ENCODE results near the gene NLK. TPM values are rescaled to one million over a fixed set of nuclear protein-coding genes. Genes with fewer than 3 reads are reported as not detected.

The NLK gene
- polyA plus RNA-seq, 1 experiment: 24.5 TPM

DNA sequence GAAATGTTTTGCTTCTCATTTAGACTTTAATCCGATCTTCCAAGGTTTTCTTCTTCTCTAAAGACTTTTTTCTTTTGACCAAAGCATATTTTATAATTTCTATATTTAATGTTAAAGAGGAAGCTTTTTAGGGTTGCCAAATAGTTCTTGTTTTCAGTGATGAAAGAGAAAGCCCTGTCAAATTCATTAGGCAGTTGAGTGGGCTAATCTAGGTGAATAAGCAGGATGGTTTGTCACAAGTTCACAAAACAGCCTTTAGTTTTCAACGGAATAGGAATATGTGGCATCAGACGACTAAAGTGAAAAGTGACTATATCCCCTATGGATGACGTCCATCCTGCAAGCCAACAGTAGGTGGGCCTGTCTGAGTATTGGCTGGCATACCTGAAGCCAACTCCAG lies 118.8 kb downstream of the NLK start:
- TF ChIP-seq CTCF (IDR thresholded peaks at IDR 0.05; ENCODE audit: low read depth, low read length): no peak
- CTCF ChIA-PET: no interaction called here
- DNase-seq (ENCODE audit: low read depth, low spot score): no peak
- Histone ChIP-seq H3K4me3 (ENCODE audit: low read depth, low read length) (no peak overlapping the region), H3K27me3 (ENCODE audit: control insufficient read depth, insufficient read depth, low read length) (no peaks in the 10 kb centered on the region), H3K9me3 (ENCODE audit: control insufficient read depth, insufficient read depth, low read length) (no peaks in the 10 kb centered on the region), H3K27ac (ENCODE audit: low read depth, low read length) (no peak overlapping the region)
- POLR2A ChIA-PET: no interaction called here

- DNase-seq (ENCODE audit: low read depth, low spot score): no peak
- CTCF ChIA-PET: no interaction called here
- POLR2A ChIA-PET: no interaction called here
- no peak overlapping the region for H3K27ac ChIP-seq (ENCODE audit: low read depth, low read length)
- no peak overlapping the region for H3K4me3 ChIP-seq (ENCODE audit: low read depth, low read length)
- H3K27me3 ChIP-seq (ENCODE audit: control insufficient read depth, insufficient read depth, low read length): no peaks in the 10 kb centered on the region
- TF ChIP-seq CTCF (IDR thresholded peaks at IDR 0.05; ENCODE audit: low read depth, low read length): no peak
- H3K9me3 ChIP-seq (ENCODE audit: control insufficient read depth, insufficient read depth, low read length): no peaks in the 10 kb centered on the region
Observed at GRCh38 chr17:28166478-28166877, 124.0 kb downstream of the NLK start.

DNA sequence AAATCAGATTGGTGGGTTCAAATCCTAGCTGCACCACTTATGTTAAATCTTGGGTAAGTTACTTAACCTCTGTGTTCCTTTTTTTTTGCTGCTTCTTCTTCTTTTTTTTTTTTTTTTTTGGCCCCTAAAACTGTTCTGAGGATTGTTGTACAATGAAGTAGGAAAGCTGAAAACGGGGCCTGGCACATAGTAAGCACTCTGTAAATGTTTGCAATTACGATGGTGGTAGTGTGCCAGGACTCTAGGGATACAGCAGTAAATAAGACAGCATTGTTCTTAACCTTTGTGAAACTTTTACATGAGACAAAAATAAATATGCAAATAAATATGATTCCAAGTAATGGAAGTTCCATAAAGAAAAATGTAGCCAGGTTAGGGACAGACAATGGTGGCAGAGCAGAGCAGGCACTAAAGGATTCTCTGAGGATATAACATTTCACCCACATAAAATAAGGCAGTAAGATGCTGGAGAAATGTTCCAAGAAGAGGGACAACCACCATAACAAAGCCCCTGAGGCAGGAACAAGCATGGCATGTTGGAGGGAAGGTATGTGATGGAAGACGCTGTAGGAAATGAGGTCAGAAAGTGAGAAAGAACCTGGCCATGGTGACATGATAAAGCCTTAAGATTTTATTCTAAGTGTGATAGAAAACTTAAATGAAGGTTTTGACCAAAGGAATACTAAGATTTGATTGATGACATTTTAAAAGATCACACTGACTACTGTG lies 127.3 kb downstream of the NLK start:
- Histone ChIP-seq H3K4me3 (ENCODE audit: low read depth, low read length) (no peak overlapping the region), H3K27me3 (ENCODE audit: control insufficient read depth, insufficient read depth, low read length) (no peaks in the 10 kb centered on the region), H3K27ac (ENCODE audit: low read depth, low read length) (no peak overlapping the region), H3K9me3 (ENCODE audit: control insufficient read depth, insufficient read depth, low read length) (no peaks in the 10 kb centered on the region)
- no peak for TF ChIP-seq CTCF (IDR thresholded peaks at IDR 0.05; ENCODE audit: low read depth, low read length)
- ChIA-PET POLR2A (interaction anchor here (0.6 to 0.7 kb wide), 3 partner anchors 45 to 264 kb away, joined by 4 to 8 read pairs (median 6); no protein-coding TSS in a partner anchor), CTCF (interaction anchor here (0.8 to 1.0 kb wide), 2 partner anchors 156 to 277 kb away, joined by 4 to 6 read pairs; no protein-coding TSS in a partner anchor)
- DNase-seq (ENCODE audit: low read depth, low spot score): no peak

DNA sequence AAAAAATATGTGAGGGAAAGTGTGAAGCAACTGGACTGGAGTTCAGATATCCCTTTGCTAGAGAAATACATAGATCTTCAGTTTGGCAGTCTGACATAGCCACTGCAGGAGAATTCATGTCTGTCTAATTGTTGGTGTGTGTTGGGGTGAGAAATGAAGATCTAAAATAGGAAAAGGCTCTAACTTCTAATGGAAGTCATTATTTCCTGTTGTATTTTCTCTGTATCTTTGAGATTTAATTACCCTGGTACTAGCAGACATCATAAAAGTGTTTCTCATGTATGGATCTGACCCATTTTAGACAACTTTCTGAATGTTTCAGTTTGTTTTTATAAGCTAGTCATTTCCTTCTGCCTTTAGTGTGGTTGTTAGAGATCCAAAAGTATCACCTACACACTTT lies 128.3 kb downstream of the NLK start:
- TF ChIP-seq CTCF (IDR thresholded peaks at IDR 0.05; ENCODE audit: low read depth, low read length): no peak

DNA sequence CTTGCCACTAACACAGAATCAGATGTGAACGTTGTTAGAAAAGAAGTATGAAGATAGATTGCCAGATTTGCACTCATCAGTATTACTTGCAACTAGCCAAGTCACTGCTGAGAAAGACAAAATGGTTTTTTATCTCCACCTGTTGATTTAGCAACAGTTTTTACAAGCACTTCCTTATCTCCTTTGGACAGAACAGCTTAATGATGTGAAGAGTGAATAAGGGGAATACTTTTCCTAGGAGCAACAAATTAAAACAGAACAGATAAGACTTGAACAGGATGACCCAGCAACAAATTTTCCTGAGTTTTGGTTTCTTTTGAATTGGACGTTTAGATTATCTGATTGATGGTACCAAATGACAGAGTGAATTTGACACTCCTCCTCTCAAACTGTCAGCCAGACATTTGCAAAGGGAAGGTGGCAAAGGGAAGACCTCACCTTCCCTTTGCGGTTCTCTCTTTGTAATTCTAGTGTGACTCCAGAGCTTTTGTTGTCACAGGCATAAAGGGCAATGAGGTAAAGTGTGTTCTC lies 130.6 kb downstream of the NLK start:
- Histone ChIP-seq H3K4me3 (ENCODE audit: low read depth, low read length) (no peak overlapping the region), H3K9me3 (ENCODE audit: control insufficient read depth, insufficient read depth, low read length) (no peaks in the 10 kb centered on the region), H3K27me3 (ENCODE audit: control insufficient read depth, insufficient read depth, low read length) (no peaks in the 10 kb centered on the region), H3K27ac (ENCODE audit: low read depth, low read length) (no peak overlapping the region)
- no peak for TF ChIP-seq CTCF (IDR thresholded peaks at IDR 0.05; ENCODE audit: low read depth, low read length)
- CTCF ChIA-PET: no interaction called here
- DNase-seq (ENCODE audit: low read depth, low spot score): no peak
- POLR2A ChIA-PET: no interaction called here

More for the DNA sequence above, 128.3 kb downstream of the NLK start:
- no peak for DNase-seq (ENCODE audit: low read depth, low spot score)
- Histone ChIP-seq H3K4me3 (ENCODE audit: low read depth, low read length) (no peak overlapping the region), H3K27me3 (ENCODE audit: control insufficient read depth, insufficient read depth, low read length) (no peaks in the 10 kb centered on the region), H3K9me3 (ENCODE audit: control insufficient read depth, insufficient read depth, low read length) (no peaks in the 10 kb centered on the region), H3K27ac (ENCODE audit: low read depth, low read length) (no peak overlapping the region)
- POLR2A ChIA-PET: no interaction called here
- CTCF ChIA-PET: interaction anchor here (1.5 kb wide), 1 partner anchor 278 kb away, joined by 3 read pairs; no protein-coding TSS in a partner anchor
